Subcutaneous preadipocyte (primary cell): ENCODE data around the gene AKR1B1. TPM values are rescaled to one million over a fixed set of nuclear protein-coding genes. Genes with fewer than 3 reads are reported as not detected.

Experiments used
- total RNA-seq: library from RNA; depleted of rRNA; stranded (reverse); fragments of >200 nt; gene quantifications from 2 replicates; pipeline ENCODE4 v1.2.3, GENCODE V29; 2012

Gene AKR1B1
- 124 and 144 TPM in 2 replicates for total RNA-seq

DNA sequence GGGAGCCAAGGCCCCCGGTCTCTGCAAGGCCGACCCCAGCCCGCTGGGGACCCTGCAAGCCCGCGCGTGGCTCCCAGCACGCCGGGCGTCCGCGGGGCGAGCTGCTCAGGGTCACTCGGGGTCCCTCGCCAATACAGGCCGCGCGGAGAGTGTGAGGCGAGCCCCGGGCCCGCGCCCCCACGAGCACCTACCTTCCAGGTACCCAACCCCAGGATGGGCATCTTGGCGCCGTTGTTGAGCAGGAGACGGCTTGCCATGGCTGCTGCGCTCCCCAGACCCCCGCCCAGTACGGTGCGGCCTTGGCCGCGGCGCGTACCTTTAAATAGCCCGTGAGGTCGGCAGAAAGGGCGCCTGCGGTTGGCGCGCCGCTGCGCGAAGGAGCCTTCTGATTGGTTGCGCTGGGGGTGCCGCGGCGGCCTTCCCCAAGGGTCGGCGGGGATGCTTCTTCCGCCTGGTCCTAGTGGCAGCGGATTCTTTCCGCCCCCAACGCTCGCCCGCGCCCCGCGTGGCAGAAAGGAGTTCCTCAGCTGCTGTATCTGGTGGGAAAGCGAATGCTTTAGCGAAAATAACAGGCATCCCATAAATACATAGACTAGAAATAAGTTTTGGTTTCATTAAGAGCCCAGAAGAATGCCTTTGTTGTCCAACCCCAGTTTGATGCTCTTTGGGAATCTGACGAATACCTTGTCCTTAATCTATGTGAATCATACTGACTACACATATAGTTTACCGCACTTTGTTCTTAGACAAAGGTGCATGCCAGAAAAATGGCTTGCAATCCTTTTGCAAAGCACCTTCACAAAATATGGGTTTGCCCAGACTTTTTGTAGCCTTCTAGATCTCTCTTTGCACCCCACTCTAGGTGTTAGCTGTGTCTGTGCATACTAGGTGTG is at the start of gene AKR1B1:
Gene AKR1B1 (minus strand): TSS at position 295 of the 893 bp plus-strand sequence. CDS start 38 bp downstream, at position 257.

Other genes starting within 250 kb of the AKR1B1 start
- 16.9 and 20.1 TPM in 2 replicates for gene SLC35B4, start 142.2 kb downstream of the AKR1B1 start, total RNA-seq
- 0.59 and 1.5 TPM in 2 replicates for gene AKR1B10, start 68.5 kb upstream of the AKR1B1 start, total RNA-seq
- not detected in 2 replicates for gene AKR1B15, start 90.0 kb upstream of the AKR1B1 start, total RNA-seq
- gene BPGM, start 187.8 kb upstream of the AKR1B1 start, total RNA-seq = 17.2 and 18.4 TPM in 2 replicates